Trophoblast cell (in vitro differentiated cells and primary cell): ENCODE measurements around the gene SPOCK1.

ENCODE experiments used
- DNase-seq, 2 donors: peaks; one replicate each; pipeline ENCODE4 v3.0.0-alpha.2; 2016
- H2AFZ ChIP-seq: 2 replicates; pipeline ENCODE4 v1.6.1; 2013; ENCODE audit warnings: low read length, moderate library complexity, mild to moderate bottlenecking; ENCODE audit not compliant: insufficient read depth, poor library complexity
- H2AK5ac ChIP-seq: 2 replicates; pipeline ENCODE4 v1.6.1; 2013; ENCODE audit warnings: mild to moderate bottlenecking, low read length
- H2BK120ac ChIP-seq: 2 replicates; pipeline ENCODE4 v1.6.1; 2013; ENCODE audit warnings: low read length, mild to moderate bottlenecking, moderate library complexity; ENCODE audit not compliant: insufficient read depth, poor library complexity
- H2BK12ac ChIP-seq: 2 replicates; pipeline ENCODE4 v1.6.1; 2013; ENCODE audit warnings: mild to moderate bottlenecking, low read length, moderate library complexity
- H2BK5ac ChIP-seq: 2 replicates; pipeline ENCODE4 v1.6.1; 2013; ENCODE audit warnings: low read length, low read depth, moderate library complexity, mild to moderate bottlenecking; ENCODE audit not compliant: poor library complexity
- H3K14ac ChIP-seq: 2 replicates; pipeline ENCODE4 v1.6.1; 2013; ENCODE audit warnings: mild to moderate bottlenecking, low read length
- H3K18ac ChIP-seq: 2 replicates; pipeline ENCODE4 v1.6.1; 2013; ENCODE audit warnings: mild to moderate bottlenecking, low read length
- H3K23ac ChIP-seq: 2 replicates; pipeline ENCODE4 v1.6.1; 2013; ENCODE audit warnings: low read length
- H3K27ac ChIP-seq: 2 replicates; pipeline ENCODE4 v1.5.1; 2013; ENCODE audit warnings: low read depth, mild to moderate bottlenecking, inconsistent platforms, low read length, moderate library complexity
- H3K27me3 ChIP-seq: 2 replicates; pipeline ENCODE4 v1.6.1; 2013; ENCODE audit warnings: inconsistent platforms, mild to moderate bottlenecking, low read length, moderate library complexity; ENCODE audit not compliant: insufficient read depth
- H3K36me3 ChIP-seq, 2 experiments: 1 replicate in 1 of 2; 2 replicates in 1 of 2; pipeline ENCODE4 v1.6.1; 2013; ENCODE audit warnings: low read length in 2 of 2, mild to moderate bottlenecking in 2 of 2, moderate library complexity in 1 of 2; ENCODE audit not compliant: insufficient read depth in 2 of 2, control insufficient read depth in 1 of 2
- H3K4ac ChIP-seq: 2 replicates; pipeline ENCODE4 v1.6.1; 2013; ENCODE audit warnings: low read depth, mild to moderate bottlenecking, low read length, moderate library complexity
- H3K4me1 ChIP-seq, 2 experiments: 1 replicate in 1 of 2; 2 replicates in 1 of 2; pipeline ENCODE4 v1.6.1; 2013; ENCODE audit warnings: low read length in 2 of 2, mild to moderate bottlenecking in 2 of 2, moderate library complexity in 1 of 2; ENCODE audit not compliant: insufficient read depth in 2 of 2, control insufficient read depth in 1 of 2
- H3K4me2 ChIP-seq: 2 replicates; pipeline ENCODE4 v1.6.1; 2013; ENCODE audit warnings: inconsistent platforms, mild to moderate bottlenecking, low read length, moderate library complexity
- H3K4me3 ChIP-seq: 2 replicates; pipeline ENCODE4 v1.5.1; 2013; ENCODE audit warnings: mild to moderate bottlenecking, low read depth, low read length, inconsistent platforms
- H3K79me1 ChIP-seq: one replicate; pipeline ENCODE4 v1.6.1; 2013; ENCODE audit warnings: low read length
- H3K79me2 ChIP-seq: 2 replicates; pipeline ENCODE4 v1.6.1; 2013; ENCODE audit warnings: low read length, mild to moderate bottlenecking; ENCODE audit not compliant: control insufficient read depth, insufficient read depth, poor library complexity
- H3K9ac ChIP-seq: 2 replicates; pipeline ENCODE4 v1.6.1; 2013; ENCODE audit warnings: mild to moderate bottlenecking, low read length
- H3K9me3 ChIP-seq: 2 replicates; pipeline ENCODE4 v1.6.1; 2013; ENCODE audit warnings: low read depth, mild to moderate bottlenecking, control low read depth, inconsistent platforms, low read length; ENCODE audit not compliant: insufficient read depth
- H4K12ac ChIP-seq: 2 replicates; pipeline ENCODE4 v1.6.1; 2013; ENCODE audit warnings: low read depth, mild to moderate bottlenecking, low read length, moderate library complexity
- H4K8ac ChIP-seq: 2 replicates; pipeline ENCODE4 v1.6.1; 2013; ENCODE audit warnings: low read depth, mild to moderate bottlenecking, low read length, moderate library complexity
- H4K91ac ChIP-seq: one replicate; pipeline ENCODE4 v1.6.1; 2013; ENCODE audit warnings: low read depth, mild to moderate bottlenecking, low read length, moderate library complexity
- WGBS: extraction: QIAGEN DNeasy Blood & Tissue Kit; methylation state at CpG from one replicate; pipeline ENCODE4 v1.1.7; 2013; ENCODE audit warnings: missing lambda C conversion rate; ENCODE audit not compliant: insufficient read length, insufficient coverage; ENCODE audit errors: extremely low coverage; 5-methylcytosine and 5-hydroxymethylcytosine counted together

Gene SPOCK1

GRCh38 chr5:137092831-137093230 lies 406.3 kb downstream of the SPOCK1 start:
- no peak overlapping the region for H3K4me2 ChIP-seq
- WGBS, result no CpG with 5 or more reads among the region's 3 CpGs
- no peaks in the 10 kb centered on the region for H3K79me2 ChIP-seq
- no peak overlapping the region for H3K23ac ChIP-seq
- no peak overlapping the region for H4K91ac ChIP-seq
- peaks cover 0 to 3% of the 10 kb centered on the region in 2 experiments for H3K4me1 ChIP-seq
- no peak overlapping the region for H3K18ac ChIP-seq
- H3K27ac ChIP-seq, result no peak overlapping the region
- H3K4me3 ChIP-seq, result no peak overlapping the region
- H2BK120ac ChIP-seq, result no peak overlapping the region
- no peak for DNase-seq
- no peak overlapping the region for H3K4ac ChIP-seq
- no peak overlapping the region for H3K9ac ChIP-seq
- no peak overlapping the region for H3K14ac ChIP-seq
- H3K79me1 ChIP-seq, result no peaks in the 10 kb centered on the region
- H2AFZ ChIP-seq, result no peak overlapping the region
- H2BK5ac ChIP-seq, result no peak overlapping the region
- H2AK5ac ChIP-seq, result no peak overlapping the region
- H3K9me3 ChIP-seq, result no peaks in the 10 kb centered on the region
- H4K12ac ChIP-seq, result no peak overlapping the region
- no peak overlapping the region for H2BK12ac ChIP-seq
- no peaks in the 10 kb centered on the region for H3K27me3 ChIP-seq
- H3K36me3 ChIP-seq, result no peaks in the 10 kb centered on the region
- no peak overlapping the region for H4K8ac ChIP-seq

- WGBS, result no CpG with 5 or more reads among the region's 1 CpG
- H3K4ac ChIP-seq, result no peak overlapping the region
These were observed 407.7 kb downstream of the SPOCK1 start for GRCh38 chr5:137091472-137091871.

GRCh38 chr5:137090721-137091120 lies 408.4 kb downstream of the SPOCK1 start:
- Histone ChIP-seq H3K4me3 (no peak overlapping the region), H2BK5ac (no peak overlapping the region), H2BK12ac (no peak overlapping the region), H3K36me3 (no peaks in the 10 kb centered on the region), H2BK120ac (no peak overlapping the region), H3K9me3 (no peaks in the 10 kb centered on the region), H3K18ac (no peak overlapping the region), H3K4me2 (no peak overlapping the region), H3K27me3 (no peaks in the 10 kb centered on the region), H3K14ac (no peak overlapping the region), H3K27ac (no peak overlapping the region), H2AFZ (no peak overlapping the region), H3K79me2 (no peaks in the 10 kb centered on the region), H4K12ac (no peak overlapping the region), H3K4ac (no peak overlapping the region), H3K4me1 (peaks cover 0 to 3% of the 10 kb centered on the region in 2 experiments), H4K8ac (no peak overlapping the region), H3K23ac (no peak overlapping the region), H4K91ac (no peak overlapping the region), H2AK5ac (no peak overlapping the region), H3K79me1 (no peaks in the 10 kb centered on the region), H3K9ac (no peak overlapping the region)
- no peak for DNase-seq
- WGBS, result no CpG with 5 or more reads among the region's 2 CpGs

More at GRCh38 chr5:137091472-137091871, 407.7 kb downstream of the SPOCK1 start:
- H2BK5ac ChIP-seq, result no peak overlapping the region
- H3K79me1 ChIP-seq, result no peaks in the 10 kb centered on the region
- no peak overlapping the region for H4K8ac ChIP-seq
- no peak overlapping the region for H2BK12ac ChIP-seq
- H3K9me3 ChIP-seq, result no peaks in the 10 kb centered on the region
- no peak overlapping the region for H3K23ac ChIP-seq
- DNase-seq, result no peak
- H3K4me2 ChIP-seq, result no peak overlapping the region
- no peak overlapping the region for H2BK120ac ChIP-seq
- no peak overlapping the region for H4K91ac ChIP-seq
- H3K4me3 ChIP-seq, result no peak overlapping the region
- H3K36me3 ChIP-seq, result no peaks in the 10 kb centered on the region
- H3K79me2 ChIP-seq, result no peaks in the 10 kb centered on the region
- H3K14ac ChIP-seq, result no peak overlapping the region
- peaks cover 0 to 3% of the 10 kb centered on the region in 2 experiments for H3K4me1 ChIP-seq
- H3K27ac ChIP-seq, result no peak overlapping the region
- no peak overlapping the region for H2AFZ ChIP-seq
- H3K27me3 ChIP-seq, result no peaks in the 10 kb centered on the region
- no peak overlapping the region for H3K18ac ChIP-seq
- H4K12ac ChIP-seq, result no peak overlapping the region
- H2AK5ac ChIP-seq, result no peak overlapping the region
- H3K9ac ChIP-seq, result no peak overlapping the region

- no peaks in the 10 kb centered on the region for H3K79me1 ChIP-seq
- peaks cover 0 to 3% of the 10 kb centered on the region in 2 experiments for H3K4me1 ChIP-seq
- no peak overlapping the region for H2BK5ac ChIP-seq
- no peak overlapping the region for H4K12ac ChIP-seq
- no peak overlapping the region for H3K18ac ChIP-seq
- H3K23ac ChIP-seq, result no peak overlapping the region
- no peak overlapping the region for H3K4ac ChIP-seq
- no CpG with 5 or more reads among the region's 1 CpG for WGBS
- no peak overlapping the region for H4K91ac ChIP-seq
- no peaks in the 10 kb centered on the region for H3K79me2 ChIP-seq
- no peak overlapping the region for H4K8ac ChIP-seq
- H2AFZ ChIP-seq, result no peak overlapping the region
- no peaks in the 10 kb centered on the region for H3K9me3 ChIP-seq
- no peaks in the 10 kb centered on the region for H3K36me3 ChIP-seq
- H3K4me2 ChIP-seq, result no peak overlapping the region
- H3K27me3 ChIP-seq, result no peaks in the 10 kb centered on the region
- peak in 1 of 2 donors; percentile 11 for DNase-seq
- no peak overlapping the region for H3K27ac ChIP-seq
- H3K9ac ChIP-seq, result no peak overlapping the region
- H2AK5ac ChIP-seq, result no peak overlapping the region
- H2BK12ac ChIP-seq, result no peak overlapping the region
- H2BK120ac ChIP-seq, result no peak overlapping the region
- no peak overlapping the region for H3K4me3 ChIP-seq
- no peak overlapping the region for H3K14ac ChIP-seq
These were observed 409.0 kb downstream of the SPOCK1 start for GRCh38 chr5:137090151-137090550.
